ENCODE measurements around the gene KRTAP5-5.

The KRTAP5-5 gene

GRCh38 chr11:1608363-1608762, 21.2 kb upstream of the KRTAP5-5 start, which contains the start of gene KRTAP5-3:
Gene KRTAP5-3 (minus strand): TSS chr11:1608463. CDS start chr11:1608385, 78 bp downstream.
- TF ChIP-seq CTCF (IDR thresholded peaks at IDR 0.05; ENCODE audit: insufficient read depth, low read length, missing control alignments): no peak
- ChIA-PET POLR2A (no interaction called here), CTCF (interaction anchor here (1.0 to 2.6 kb wide), 4 partner anchors 13 to 34 kb away, joined by 3 to 9 read pairs (median 6); no protein-coding TSS in a partner anchor)

GRCh38 chr11:1618231-1618630, 11.3 kb upstream of the KRTAP5-5 start:
- DNase-seq (ENCODE audit: low read depth, low spot score): no peak
- POLR2A ChIA-PET: no interaction called here
- CTCF ChIA-PET: interaction anchor here (1.2 to 5.6 kb wide), 5 partner anchors 11 to 71 kb away, joined by 3 to 52 read pairs (median 6); partner anchors contain the start of gene KRTAP5-5
- TF ChIP-seq CTCF (IDR thresholded peaks at IDR 0.05; ENCODE audit: insufficient read depth, low read length, missing control alignments): no peak
- no peak overlapping the region for H3K4me3 ChIP-seq (ENCODE audit: low read depth, low read length)

More at GRCh38 chr11:1608363-1608762, 21.2 kb upstream of the KRTAP5-5 start, which contains the start of gene KRTAP5-3:
- no peak for DNase-seq (ENCODE audit: low read depth, low spot score)
- no peak within 1 kb of the TSS for H3K4me3 ChIP-seq (ENCODE audit: low read depth, low read length)

GRCh38 chr11:1619449-1619848, 10.1 kb upstream of the KRTAP5-5 start:
- no peak for TF ChIP-seq CTCF (IDR thresholded peaks at IDR 0.05; ENCODE audit: insufficient read depth, low read length, missing control alignments)
- DNase-seq (ENCODE audit: low read depth, low spot score): no peak
- H3K4me3 ChIP-seq (ENCODE audit: low read depth, low read length): no peak overlapping the region
- ChIA-PET CTCF (interaction anchor here (1.0 to 5.6 kb wide), 5 partner anchors 10 to 73 kb away, joined by 3 to 52 read pairs (median 3); partner anchors contain the start of gene KRTAP5-5), POLR2A (interaction anchor here (0.6 kb wide), 1 partner anchor 20 kb away, joined by 3 read pairs; no protein-coding TSS in a partner anchor)

GRCh38 chr11:1622086-1622485, 7.5 kb upstream of the KRTAP5-5 start, which contains the start of gene KRTAP5-4:
Gene KRTAP5-4 (minus strand): TSS chr11:1622138. CDS start chr11:1622093, 45 bp downstream.
- ChIA-PET POLR2A (interaction anchor here (0.7 kb wide), 1 partner anchor 352 kb away, joined by 4 read pairs; no protein-coding TSS in a partner anchor), CTCF (interaction anchor here (1.0 to 1.2 kb wide), 2 partner anchors 10 to 75 kb away, joined by 3 to 4 read pairs; no protein-coding TSS in a partner anchor)
- no peak for DNase-seq (ENCODE audit: low read depth, low spot score)
- TF ChIP-seq CTCF (IDR thresholded peaks at IDR 0.05; ENCODE audit: insufficient read depth, low read length, missing control alignments): no peak
- no peak within 1 kb of the TSS for H3K4me3 ChIP-seq (ENCODE audit: low read depth, low read length)

GRCh38 chr11:1623716-1624115, 5.9 kb upstream of the KRTAP5-5 start:
- DNase-seq (ENCODE audit: low read depth, low spot score): no peak
- H3K4me3 ChIP-seq (ENCODE audit: low read depth, low read length): no peak overlapping the region
- CTCF ChIA-PET: interaction anchor here (1.0 to 1.8 kb wide), 4 partner anchors 10 to 29 kb away, joined by 3 to 4 read pairs (median 4); no protein-coding TSS in a partner anchor
- TF ChIP-seq CTCF (IDR thresholded peaks at IDR 0.05; ENCODE audit: insufficient read depth, low read length, missing control alignments): no peak
- POLR2A ChIA-PET: interaction anchor here (0.7 kb wide), 1 partner anchor 41 kb away, joined by 3 read pairs; no protein-coding TSS in a partner anchor

GRCh38 chr11:1624621-1625020, 5.0 kb upstream of the KRTAP5-5 start:
- H3K4me3 ChIP-seq (ENCODE audit: low read depth, low read length): no peak overlapping the region
- DNase-seq (ENCODE audit: low read depth, low spot score): no peak
- ChIA-PET POLR2A (no interaction called here), CTCF (interaction anchor here (0.6 to 1.8 kb wide), 3 partner anchors 16 to 78 kb away, joined by 3 to 4 read pairs (median 3); no protein-coding TSS in a partner anchor)
- no peak for TF ChIP-seq CTCF (IDR thresholded peaks at IDR 0.05; ENCODE audit: insufficient read depth, low read length, missing control alignments)

All from AG04449 (cell line).